OCI-M2 (cell line): ENCODE measurements around the gene APRT.

Experiments used
- DNase-seq: peaks from one replicate; lab custom pipeline; 2025; ENCODE audit not compliant: unreplicated experiment; lab: John Stamatoyannopoulos, UW

The APRT gene

GRCh38 chr16:88759976-88760350, 51.8 kb downstream of the APRT start:
- DNase-seq, result no peak
